Stimulated activated CD4-positive, alpha-beta T cell treated with anti-CD3 and anti-CD28 coated beads, Interleukin-4, amount 100 ng/mL, for 4 hours (primary cell): Measurements from ENCODE around the gene FTO.

ENCODE experiments used
- DNase-seq, 2 experiments: peaks; one replicate each; pipeline ENCODE4 v3.0.0-alpha.2; 2020

Gene FTO

GRCh38 chr16:53756275-53756996 lies 52.5 kb downstream of the FTO start:
- no peak for DNase-seq

DNA sequence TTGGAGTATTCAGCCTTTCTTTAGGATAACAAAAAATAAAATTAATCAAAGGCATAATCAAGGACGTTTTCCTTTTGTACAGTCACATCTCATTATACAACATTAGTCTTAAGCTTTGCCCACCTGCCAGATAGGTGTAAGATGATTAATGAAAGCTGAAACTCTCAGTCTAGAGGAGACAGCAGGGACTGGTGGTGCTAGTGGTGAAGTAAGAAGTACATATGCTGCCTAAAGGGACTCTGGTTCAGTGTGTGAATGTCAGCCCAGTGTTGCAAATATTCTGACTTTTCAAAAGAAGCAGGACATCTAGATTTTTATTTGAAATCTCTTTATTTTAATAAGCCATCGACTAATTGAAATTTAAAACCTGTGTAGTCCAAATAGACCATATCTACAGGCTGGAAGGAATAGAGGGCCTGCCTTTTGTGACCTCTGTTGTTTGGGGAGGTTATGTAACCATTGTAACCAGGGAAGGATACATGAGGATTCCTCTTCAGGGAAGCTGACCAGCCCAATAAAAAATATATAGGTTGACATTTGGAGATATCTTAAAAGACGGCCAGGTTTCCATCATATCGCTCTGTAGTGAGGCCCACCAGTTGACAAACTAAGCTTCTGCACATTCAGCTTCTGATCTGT lies 54.1 kb downstream of the FTO start:
- no peak for DNase-seq

DNA sequence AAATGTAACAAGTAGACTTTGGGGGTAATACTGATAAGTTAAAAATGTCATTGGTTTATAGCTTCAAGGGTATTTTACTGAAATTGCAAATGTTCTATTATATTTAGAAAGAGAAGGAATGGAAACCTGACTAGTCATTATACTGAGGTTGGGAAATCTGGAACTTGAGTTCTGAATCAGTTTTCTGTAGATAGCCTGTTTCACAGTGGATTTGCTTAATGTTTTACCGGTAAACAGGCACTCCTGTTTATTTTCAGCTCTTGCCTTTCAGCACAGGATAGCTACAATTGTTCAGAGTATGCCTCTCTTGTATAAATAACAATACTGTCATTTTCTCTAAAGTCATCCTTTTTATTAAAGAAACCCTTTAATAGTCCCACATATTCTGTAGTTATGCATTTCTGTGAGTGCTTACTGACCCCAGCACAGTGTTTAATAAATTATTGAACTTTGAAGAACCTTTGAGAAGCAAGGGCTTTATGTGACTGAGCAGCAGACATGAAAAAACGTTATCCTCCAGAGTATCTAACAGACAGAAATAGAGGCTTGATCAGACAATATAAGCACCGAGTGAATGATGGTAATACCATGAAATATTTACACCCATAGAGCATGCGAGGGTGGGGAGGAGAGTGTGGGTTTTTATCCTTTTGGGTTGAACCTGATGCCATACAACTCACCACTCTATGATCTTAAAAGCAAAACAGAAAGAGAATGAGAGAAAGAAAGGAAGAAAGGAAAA lies 58.2 kb downstream of the FTO start:
- no peak for DNase-seq

DNA sequence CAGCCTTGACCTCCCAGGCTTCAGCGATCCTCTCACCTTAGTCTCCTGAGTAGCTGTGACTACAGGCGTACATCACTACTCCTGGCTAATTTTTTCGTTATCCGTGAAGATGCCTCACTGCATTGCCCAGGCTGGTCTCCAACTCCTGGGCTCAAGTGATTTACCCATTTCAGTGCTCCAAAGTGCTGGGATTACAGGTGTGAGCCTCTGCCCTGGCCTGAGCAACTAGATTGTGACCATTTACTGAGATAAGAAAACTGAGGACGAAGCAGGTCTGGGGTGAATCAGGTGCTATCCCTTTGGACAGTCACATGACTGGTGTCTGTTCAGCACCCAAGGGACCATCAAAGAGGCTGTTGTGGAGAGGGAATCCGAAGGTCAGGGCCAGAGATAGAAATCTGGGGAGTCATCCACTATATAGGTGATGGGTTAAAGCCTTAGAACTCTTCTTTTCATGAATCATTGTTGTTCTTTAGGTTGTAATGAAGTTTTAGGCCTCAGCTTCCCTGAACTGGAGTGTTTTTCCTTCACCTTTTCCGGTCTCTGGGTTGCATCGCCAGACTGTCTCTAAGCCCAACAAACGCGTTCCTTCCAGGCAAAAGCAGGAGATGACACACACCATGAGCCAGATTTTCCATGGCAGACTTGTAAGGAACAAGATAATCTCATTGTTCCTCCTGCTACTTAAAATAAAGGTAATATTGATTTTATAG lies 62.5 kb downstream of the FTO start:
- DNase-seq = no peak

- no peak for DNase-seq
Measured at GRCh38 chr16:53768167-53768566, 64.2 kb downstream of the FTO start.

GRCh38 chr16:53768593-53768992 lies 64.6 kb downstream of the FTO start:
- DNase-seq = no peak

DNA sequence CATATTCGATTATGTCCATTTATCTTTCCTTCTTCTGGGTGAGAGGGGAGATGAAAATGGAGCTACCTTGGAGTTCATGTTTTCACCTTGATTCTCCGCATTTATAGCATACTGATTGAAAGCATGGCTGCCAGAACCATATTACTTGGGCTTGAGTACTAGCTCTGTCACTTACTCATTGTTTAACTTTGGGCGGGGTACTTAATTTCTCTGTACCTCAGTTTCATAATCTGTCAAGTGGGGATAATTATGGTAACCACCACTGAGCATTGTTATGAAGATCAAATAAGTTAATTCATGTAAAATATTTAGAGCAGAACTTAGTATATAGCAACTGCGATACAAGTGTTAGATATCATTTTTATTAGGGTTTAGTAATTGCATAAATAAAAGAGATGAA lies 65.2 kb downstream of the FTO start:
- no peak for DNase-seq

DNA sequence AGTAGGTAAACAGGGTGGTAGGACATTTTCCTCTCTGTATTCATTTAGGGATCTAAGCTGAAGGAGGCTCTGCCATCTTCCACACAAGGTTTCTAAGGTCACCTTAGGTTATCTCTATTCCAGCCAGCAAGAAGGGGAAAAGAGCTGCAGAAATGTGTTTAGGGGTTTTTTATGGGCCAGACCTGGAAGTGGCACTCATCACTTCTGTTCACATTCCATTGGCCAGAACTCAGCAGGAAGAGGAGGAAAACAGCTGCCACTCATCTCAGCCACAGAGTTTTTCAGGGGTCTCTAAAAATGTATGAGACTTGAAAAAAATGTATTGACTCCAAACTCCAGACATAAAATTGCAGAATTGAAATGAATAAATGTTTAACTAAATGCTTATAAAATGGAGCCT lies 65.8 kb downstream of the FTO start:
- no peak for DNase-seq

- DNase-seq = no peak
Measured at GRCh38 chr16:53770641-53771040, 66.7 kb downstream of the FTO start.

DNA sequence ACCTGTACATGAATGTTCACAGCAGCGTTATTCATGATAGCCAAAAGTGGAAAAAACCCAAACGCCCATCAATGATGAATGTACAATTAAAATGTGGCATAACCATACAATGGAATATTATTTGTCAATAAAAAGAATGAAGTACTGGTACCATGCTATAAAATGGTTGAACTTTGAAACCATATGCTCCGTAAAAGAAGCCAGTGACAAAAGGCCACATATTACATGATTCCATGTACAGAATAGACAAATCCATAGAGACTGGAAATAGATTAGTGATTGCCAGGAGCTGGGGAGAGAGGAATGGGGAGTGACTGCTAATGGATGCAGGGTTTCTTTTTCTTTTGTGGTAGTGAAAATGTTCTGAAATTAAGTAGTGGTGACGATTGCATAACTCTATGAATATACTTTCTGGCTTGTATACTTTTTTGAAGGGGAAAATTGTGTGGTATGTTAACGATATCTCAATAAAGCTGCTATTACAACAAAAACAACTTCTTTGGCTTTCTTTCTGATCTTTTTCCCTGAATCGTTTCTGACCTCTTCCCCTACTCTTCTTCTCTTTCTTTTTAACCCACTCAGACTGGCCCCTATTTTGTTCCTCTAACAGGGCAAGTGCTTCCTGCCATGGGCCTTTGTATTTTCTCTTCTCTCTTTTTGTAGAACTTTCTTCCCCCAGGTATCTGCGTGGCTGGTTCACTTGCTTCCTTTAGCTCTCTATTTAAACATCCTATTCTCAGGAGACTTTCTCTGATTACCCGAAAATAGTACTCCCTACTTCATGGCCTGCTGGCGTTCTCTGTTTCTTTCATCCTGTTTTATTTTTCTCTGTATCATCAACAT lies 67.9 kb downstream of the FTO start:
- DNase-seq = no peak

- no peak for DNase-seq
Measured at GRCh38 chr16:53773150-53773846, 69.3 kb downstream of the FTO start.

DNA sequence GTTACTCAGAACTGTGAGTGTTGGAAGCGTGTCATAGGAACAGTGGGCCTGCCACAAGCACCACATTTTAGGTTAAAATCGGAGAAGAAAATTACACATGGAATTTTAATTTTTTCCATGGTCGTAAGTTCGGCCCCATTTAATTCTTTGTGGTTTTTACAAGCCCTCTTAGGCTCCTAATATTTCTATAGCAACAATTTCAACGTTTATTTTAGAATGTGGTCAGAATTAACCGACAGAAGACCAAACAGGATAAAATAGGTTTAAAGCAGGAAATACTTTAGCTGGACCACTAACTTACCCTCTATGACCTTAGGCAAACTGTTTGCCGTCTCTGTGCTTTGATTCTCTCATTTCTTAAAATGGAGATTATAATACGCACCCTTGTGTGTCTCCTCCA lies 69.9 kb downstream of the FTO start:
- no peak for DNase-seq

DNA sequence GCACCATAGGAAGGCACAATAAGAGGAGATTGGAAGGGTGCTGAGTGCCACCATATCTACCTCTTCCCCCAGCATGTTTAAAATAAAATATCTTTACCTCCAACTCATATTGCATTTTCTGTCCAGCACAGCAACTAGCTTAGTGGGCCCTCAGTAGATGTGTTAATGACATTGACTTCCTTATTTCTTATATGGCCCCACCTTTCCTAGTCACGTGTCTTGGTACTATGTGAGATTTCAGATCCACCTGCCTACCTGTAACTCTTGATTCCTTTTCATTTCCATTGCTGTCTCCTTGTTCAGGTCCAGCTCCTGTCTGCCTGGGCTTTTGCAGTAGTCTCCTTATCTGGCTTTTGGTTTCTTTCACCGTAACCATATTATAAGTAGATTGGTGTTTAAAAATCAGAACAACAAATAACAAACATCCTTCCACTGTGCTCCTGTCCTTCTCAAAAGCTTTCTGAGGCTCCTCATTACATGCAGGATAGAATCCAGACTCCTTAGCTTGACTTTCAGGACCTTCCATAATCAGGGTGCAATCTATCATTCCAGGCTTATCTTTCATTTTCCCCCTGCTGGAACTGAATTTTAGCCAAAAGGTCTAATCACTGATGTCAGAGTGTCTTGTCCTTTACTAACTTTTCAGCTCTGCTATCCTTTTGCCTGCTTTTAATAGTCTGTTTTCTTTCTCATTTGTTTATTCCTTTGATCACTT lies 71.3 kb downstream of the FTO start:
- no peak for DNase-seq

GRCh38 chr16:53775821-53776431 lies 72.0 kb downstream of the FTO start:
- DNase-seq = no peak

DNA sequence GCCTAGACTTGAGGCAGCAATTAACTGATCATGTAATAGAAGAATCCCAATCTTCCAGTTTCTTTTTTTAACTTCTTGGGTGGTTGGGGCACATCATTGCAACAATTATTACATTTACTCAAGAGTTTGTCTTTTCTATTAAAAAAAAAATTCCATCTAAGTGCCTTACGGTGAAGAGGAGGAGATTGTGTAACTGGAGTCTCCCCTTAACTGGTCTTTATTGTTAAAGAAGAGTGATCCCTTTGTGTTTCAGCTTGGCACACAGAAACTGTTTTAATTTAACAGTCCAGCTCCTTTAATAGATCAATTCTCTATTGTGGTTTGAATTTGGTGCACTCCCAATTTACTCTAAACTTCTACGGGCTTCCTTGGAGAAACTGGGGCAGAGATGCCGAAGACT lies 75.2 kb downstream of the FTO start:
- DNase-seq = no peak

DNA sequence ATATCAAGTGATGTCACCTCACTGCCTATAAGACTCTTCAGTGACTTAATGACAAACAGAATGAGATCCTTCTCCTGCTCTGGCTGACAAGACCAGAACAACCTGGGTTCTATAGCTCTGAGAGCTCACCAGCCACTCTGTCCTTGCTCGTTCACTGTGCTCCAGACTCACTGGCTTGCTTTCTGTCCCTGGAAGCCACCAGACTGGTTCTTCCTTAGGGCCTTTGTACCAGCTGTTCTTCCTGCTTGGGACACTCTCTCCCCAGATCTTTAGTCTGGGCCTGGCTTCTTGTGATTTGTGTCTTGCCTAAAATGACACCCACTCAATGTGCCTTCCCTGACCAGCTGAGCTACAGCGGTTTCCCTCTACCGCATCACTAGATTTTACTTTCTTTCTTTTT lies 76.1 kb downstream of the FTO start:
- no peak for DNase-seq

- no peak for DNase-seq
Measured at GRCh38 chr16:53781023-53781605, 77.2 kb downstream of the FTO start.

DNA sequence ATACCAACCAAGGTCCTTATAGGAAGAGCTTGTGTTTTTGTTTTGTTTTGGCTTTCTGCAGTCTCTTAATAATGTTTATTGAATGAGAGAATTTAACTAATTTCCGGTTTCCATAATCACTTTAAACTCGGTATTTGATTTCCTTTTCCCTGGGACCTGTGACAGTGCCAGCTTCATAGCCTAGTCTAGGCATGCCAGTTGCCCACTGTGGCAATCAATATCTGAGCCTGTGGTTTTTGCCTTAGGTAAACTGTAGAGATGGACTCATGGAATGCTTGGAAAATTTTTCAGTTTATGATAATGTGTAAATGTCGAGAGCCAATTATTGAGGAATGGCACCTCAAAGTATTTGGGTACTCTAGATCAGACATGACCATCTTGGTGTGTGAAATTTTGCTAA lies 78.2 kb downstream of the FTO start:
- no peak for DNase-seq

GRCh38 chr16:53784291-53784690 lies 80.3 kb downstream of the FTO start:
- DNase-seq = no peak

GRCh38 chr16:53785044-53785443 lies 81.1 kb downstream of the FTO start:
- DNase-seq = no peak
